Mononuclear cell (primary cell): ENCODE measurements around the gene TMCC1. TPM values are rescaled to one million over a fixed set of nuclear protein-coding genes. Genes with fewer than 3 reads are reported as not detected.
"Not testable (repeated sequence)": the region's sequence is repeated elsewhere in the genome, so short reads cannot be mapped to it uniquely, and the experiment has no call there.

ENCODE experiments used
- H3K27me3 ChIP-seq: 2 replicates; pipeline ENCODE4 v1.6.0; 2011; ENCODE audit warnings: low read length, control low read depth; ENCODE audit not compliant: insufficient read depth
- H3K4me1 ChIP-seq: 2 replicates; pipeline ENCODE4 v1.5.1; 2011; ENCODE audit warnings: mild to moderate bottlenecking, low read length, control low read depth; ENCODE audit not compliant: insufficient read depth
- H3K4me3 ChIP-seq: 2 replicates; pipeline ENCODE4 v1.5.1; 2011; ENCODE audit warnings: mild to moderate bottlenecking, low read length, moderate library complexity
- H3K9me3 ChIP-seq: 2 replicates; pipeline ENCODE4 v1.5.1; 2011; ENCODE audit warnings: low read depth, mild to moderate bottlenecking, control low read depth, low read length
- total RNA-seq: library from RNA; depleted of rRNA; stranded (reverse); fragments of >200 nt; gene quantifications from one replicate; pipeline ENCODE4 v1.2.3, GENCODE V29; 2012

TMCC1 gene
- total RNA-seq, 1 donor, result 17.1 TPM

- H3K27me3 ChIP-seq, H3K4me3 ChIP-seq, H3K9me3 ChIP-seq: not testable (repeated sequence)
- H3K4me1 ChIP-seq, result peaks cover 14% of the 10 kb centered on the region
Observed at GRCh38 chr3:129831942-129832341, 61.6 kb downstream of the TMCC1 start.

- H3K9me3 ChIP-seq, result no peaks in the 10 kb centered on the region
- H3K27me3 ChIP-seq, result no peaks in the 10 kb centered on the region
- H3K4me3 ChIP-seq, result no peak overlapping the region
- peaks cover 12% of the 10 kb centered on the region for H3K4me1 ChIP-seq
Observed at GRCh38 chr3:129831503-129831902, 62.0 kb downstream of the TMCC1 start.

- no peak overlapping the region for H3K4me3 ChIP-seq
- no peaks in the 10 kb centered on the region for H3K27me3 ChIP-seq
- H3K4me1 ChIP-seq, result peaks cover 16% of the 10 kb centered on the region
- H3K9me3 ChIP-seq, result no peaks in the 10 kb centered on the region
Observed at GRCh38 chr3:129829640-129830039, 63.9 kb downstream of the TMCC1 start.

GRCh38 chr3:129827765-129828164, 65.7 kb downstream of the TMCC1 start:
- no peaks in the 10 kb centered on the region for H3K9me3 ChIP-seq
- no peaks in the 10 kb centered on the region for H3K27me3 ChIP-seq
- peaks cover 20% of the 10 kb centered on the region for H3K4me1 ChIP-seq
- H3K4me3 ChIP-seq, result no peak overlapping the region

GRCh38 chr3:129824926-129825541, 68.5 kb downstream of the TMCC1 start:
- Histone ChIP-seq H3K27me3 (no peaks in the 10 kb centered on the region), H3K4me3 (no peak overlapping the region), H3K4me1 (peaks cover 44% of the 10 kb centered on the region), H3K9me3 (no peaks in the 10 kb centered on the region)

- Histone ChIP-seq H3K4me3 (no peak overlapping the region), H3K9me3 (no peaks in the 10 kb centered on the region), H3K27me3 (no peaks in the 10 kb centered on the region), H3K4me1 (peaks cover 38% of the 10 kb centered on the region)
Observed at GRCh38 chr3:129822679-129823078, 70.8 kb downstream of the TMCC1 start.

GRCh38 chr3:129822241-129822640, 71.3 kb downstream of the TMCC1 start:
- H3K27me3 ChIP-seq, result no peaks in the 10 kb centered on the region
- H3K4me1 ChIP-seq, result peaks cover 36% of the 10 kb centered on the region
- no peak overlapping the region for H3K4me3 ChIP-seq
- no peaks in the 10 kb centered on the region for H3K9me3 ChIP-seq

- Histone ChIP-seq H3K27me3 (no peaks in the 10 kb centered on the region), H3K4me1 (peaks cover 32% of the 10 kb centered on the region), H3K4me3 (no peak overlapping the region), H3K9me3 (no peaks in the 10 kb centered on the region)
Observed at GRCh38 chr3:129820587-129820986, 72.9 kb downstream of the TMCC1 start.

GRCh38 chr3:129812589-129812988, 80.9 kb downstream of the TMCC1 start:
- Histone ChIP-seq H3K4me3 (no peak overlapping the region), H3K4me1 (no peaks in the 10 kb centered on the region), H3K27me3 (no peaks in the 10 kb centered on the region), H3K9me3 (no peaks in the 10 kb centered on the region)

GRCh38 chr3:129809297-129809696, 84.2 kb downstream of the TMCC1 start:
- H3K4me3 ChIP-seq, result no peak overlapping the region
- H3K4me1 ChIP-seq, result no peaks in the 10 kb centered on the region
- no peaks in the 10 kb centered on the region for H3K27me3 ChIP-seq
- H3K9me3 ChIP-seq, result no peaks in the 10 kb centered on the region

GRCh38 chr3:129796146-129796545, 97.4 kb downstream of the TMCC1 start:
- H3K27me3 ChIP-seq, result no peaks in the 10 kb centered on the region
- H3K4me1 ChIP-seq, result peaks cover 22% of the 10 kb centered on the region
- no peaks in the 10 kb centered on the region for H3K9me3 ChIP-seq
- H3K4me3 ChIP-seq, result no peak overlapping the region

- no peak overlapping the region for H3K4me3 ChIP-seq
- no peaks in the 10 kb centered on the region for H3K9me3 ChIP-seq
- H3K4me1 ChIP-seq, result peaks cover 22% of the 10 kb centered on the region
- H3K27me3 ChIP-seq, result no peaks in the 10 kb centered on the region
Observed at GRCh38 chr3:129795186-129796010, 98.1 kb downstream of the TMCC1 start.

GRCh38 chr3:129794311-129795185, 99.0 kb downstream of the TMCC1 start:
- Histone ChIP-seq H3K27me3 (no peaks in the 10 kb centered on the region), H3K4me3 (no peak overlapping the region), H3K4me1 (peaks cover 22% of the 10 kb centered on the region), H3K9me3 (no peaks in the 10 kb centered on the region)

- Histone ChIP-seq H3K9me3 (no peaks in the 10 kb centered on the region), H3K4me1 (peaks cover 22% of the 10 kb centered on the region), H3K27me3 (no peaks in the 10 kb centered on the region), H3K4me3 (no peak overlapping the region)
Observed at GRCh38 chr3:129793942-129794310, 99.6 kb downstream of the TMCC1 start.

GRCh38 chr3:129793319-129793718, 100.2 kb downstream of the TMCC1 start:
- Histone ChIP-seq H3K9me3 (no peaks in the 10 kb centered on the region), H3K4me3 (no peak overlapping the region), H3K4me1 (peaks cover 22% of the 10 kb centered on the region), H3K27me3 (no peaks in the 10 kb centered on the region)
